Measurements from ENCODE around the gene TAF13. TPM values are rescaled to one million over a fixed set of nuclear protein-coding genes. Genes with fewer than 3 reads are reported as not detected.

TAF13 gene
- total and polyA plus RNA-seq, 8 donors: 7.2 to 18.8 (median 11.9) TPM

GRCh38 chr1:109046671-109047070 is 29.1 kb downstream of the TAF13 start:
- 65 to 75% methylated on average over 4 of the region's 4 CpGs for whole genome bisulfite sequencing, 2 donors
- Histone ChIP-seq H3K36me3 (no peaks in the 10 kb centered on the region), H3K9me3 (no peaks in the 10 kb centered on the region), H3K4me1 (no peaks in the 10 kb centered on the region), H3K27ac (no peak overlapping the region), H3K4me3 (no peak overlapping the region), H3K27me3 (no peaks in the 10 kb centered on the region)
- intact Hi-C loops (cut with DNase I): no loop called here
- no peak for DNase-seq
- TF ChIP-seq, protein P1, sequence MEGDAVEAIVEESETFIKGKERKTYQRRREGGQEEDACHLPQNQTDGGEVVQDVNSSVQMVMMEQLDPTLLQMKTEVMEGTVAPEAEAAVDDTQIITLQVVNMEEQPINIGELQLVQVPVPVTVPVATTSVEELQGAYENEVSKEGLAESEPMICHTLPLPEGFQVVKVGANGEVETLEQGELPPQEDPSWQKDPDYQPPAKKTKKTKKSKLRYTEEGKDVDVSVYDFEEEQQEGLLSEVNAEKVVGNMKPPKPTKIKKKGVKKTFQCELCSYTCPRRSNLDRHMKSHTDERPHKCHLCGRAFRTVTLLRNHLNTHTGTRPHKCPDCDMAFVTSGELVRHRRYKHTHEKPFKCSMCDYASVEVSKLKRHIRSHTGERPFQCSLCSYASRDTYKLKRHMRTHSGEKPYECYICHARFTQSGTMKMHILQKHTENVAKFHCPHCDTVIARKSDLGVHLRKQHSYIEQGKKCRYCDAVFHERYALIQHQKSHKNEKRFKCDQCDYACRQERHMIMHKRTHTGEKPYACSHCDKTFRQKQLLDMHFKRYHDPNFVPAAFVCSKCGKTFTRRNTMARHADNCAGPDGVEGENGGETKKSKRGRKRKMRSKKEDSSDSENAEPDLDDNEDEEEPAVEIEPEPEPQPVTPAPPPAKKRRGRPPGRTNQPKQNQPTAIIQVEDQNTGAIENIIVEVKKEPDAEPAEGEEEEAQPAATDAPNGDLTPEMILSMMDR (IDR thresholded peaks at IDR 0.05): no peak
- ATAC-seq: no peak
- FAIRE-seq: no peak

- DNase-seq: no peak
- WGBS, 2 donors: 45 to 67% methylated on average over 1 of the region's 1 CpG
- Histone ChIP-seq H3K4me3 (no peak overlapping the region), H3K9me3 (no peaks in the 10 kb centered on the region), H3K4me1 (peaks cover 0 to 1% (median 0%) of the 10 kb centered on the region in 3 donors), H3K27me3 (no peaks in the 10 kb centered on the region), H3K36me3 (no peaks in the 10 kb centered on the region), H3K27ac (no peak overlapping the region)
- no peak for FAIRE-seq
- intact Hi-C loops (cut with DNase I): no loop called here
- ATAC-seq: no peak
- TF ChIP-seq, protein P1 (IDR thresholded peaks at IDR 0.05): no peak
These were observed 30.2 kb downstream of the TAF13 start for GRCh38 chr1:109045595-109045994.

DNA sequence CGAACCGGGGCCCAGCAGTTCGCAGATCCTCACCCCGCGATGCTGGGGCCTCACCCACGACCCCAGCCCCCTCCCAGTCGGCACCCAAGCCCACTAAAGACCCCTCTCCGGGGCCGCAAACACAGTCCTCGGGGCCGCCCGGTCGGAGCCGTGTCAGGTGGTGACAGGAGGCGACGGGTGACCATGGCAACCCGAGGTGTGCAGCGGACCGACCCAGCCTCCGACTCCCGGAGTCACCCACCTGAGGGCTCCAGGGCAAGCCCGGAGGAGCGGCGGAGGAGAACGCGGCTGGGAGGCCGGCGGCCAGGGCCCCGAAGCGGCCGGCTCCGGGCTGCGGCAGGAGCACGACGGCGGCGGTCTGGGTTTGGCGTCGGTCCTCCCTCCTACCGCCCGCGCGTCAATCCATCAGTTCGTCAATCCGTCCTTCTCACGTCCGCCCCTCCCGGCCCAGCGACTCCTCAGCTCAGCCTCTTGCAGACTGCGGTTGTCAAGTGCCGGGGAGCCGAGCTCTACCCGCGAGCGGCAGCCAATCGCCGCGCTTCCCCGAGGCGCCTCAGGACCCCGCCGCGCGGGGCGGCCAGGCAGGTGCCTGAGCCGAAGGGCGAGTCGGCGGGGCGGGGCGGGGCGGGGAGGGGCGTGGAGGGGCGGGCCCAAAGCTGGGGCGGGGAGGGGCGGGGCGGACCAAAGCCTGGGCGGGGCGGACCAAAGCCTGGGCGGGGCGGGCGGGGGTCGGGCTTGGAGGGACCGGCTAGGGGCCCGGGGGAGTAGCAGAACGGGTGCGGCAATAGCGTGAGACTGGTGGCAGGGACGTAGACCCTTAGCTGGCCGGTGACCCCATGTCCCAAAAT is 34.0 kb downstream of the TAF13 start, which contains the start of gene WDR47:
WDR47 (minus strand) TSS at position 482 of the 848 bp plus-strand sequence. CDS start 18,590 bp downstream, outside the sequence.
- peaks cover 0 to 7% (median 4%) of the 10 kb centered on the region in 3 donors for H3K4me1 ChIP-seq
- peak; percentile 92 to 98 (median 95) for DNase-seq
- no peaks in the 10 kb centered on the region for H3K27me3 ChIP-seq
- intact Hi-C loops (cut with DNase I): no loop called here
- H3K4me3 ChIP-seq: peak within 1 kb of the TSS; percentile 85 to 100 (median 97)
- no peaks in the 10 kb centered on the region for H3K9me3 ChIP-seq
- TF ChIP-seq, protein P1 (IDR thresholded peaks at IDR 0.05): no peak
- no peaks in the 10 kb centered on the region for H3K36me3 ChIP-seq
- no peak for FAIRE-seq
- ATAC-seq: peak; percentile 97 to 99 (median 98)
- 0 to 2% methylated on average over 55 to 86 of the region's 90 CpGs for WGBS, 2 donors
- peak within 1 kb of the TSS; percentile 53 to 70 (median 66) for H3K27ac ChIP-seq

DNA sequence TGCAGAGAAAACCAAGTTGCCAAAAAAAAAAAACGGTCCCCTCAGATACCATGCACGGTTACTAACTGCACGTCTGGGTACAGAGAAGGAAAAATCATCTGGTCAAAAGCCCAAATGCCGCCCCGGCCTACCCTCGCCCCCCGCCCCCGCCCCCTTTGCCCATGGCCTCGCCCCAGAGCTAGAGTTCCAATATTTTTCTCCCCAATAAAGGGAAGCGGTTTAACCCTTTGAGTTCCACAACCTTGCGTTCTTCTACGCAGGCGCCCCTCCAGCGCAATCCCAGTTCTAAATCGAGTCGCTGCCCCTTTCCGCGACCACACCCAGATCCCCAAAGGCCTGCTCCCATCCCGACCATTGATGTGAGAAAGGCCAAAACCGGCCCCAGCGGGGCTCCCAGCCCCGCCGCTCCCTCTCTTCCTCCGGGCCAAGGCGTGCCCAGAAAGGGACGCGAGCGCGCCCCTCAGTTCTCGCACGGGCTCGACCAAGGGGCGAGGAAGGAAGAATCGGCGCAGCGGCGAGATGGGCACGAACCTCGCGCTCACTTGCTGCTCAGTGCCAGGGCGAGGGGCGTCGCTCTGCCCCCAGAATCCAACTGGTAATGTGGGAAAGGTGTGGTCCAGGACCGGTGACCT is 34.7 kb downstream of the TAF13 start:
- FAIRE-seq: no peak
- Histone ChIP-seq H3K27ac (peak overlapping the region; percentile 53 to 70 (median 66)), H3K27me3 (no peaks in the 10 kb centered on the region), H3K4me3 (peak overlapping the region; percentile 85 to 100 (median 97)), H3K4me1 (peaks cover 0 to 7% (median 4%) of the 10 kb centered on the region in 3 donors), H3K9me3 (no peaks in the 10 kb centered on the region), H3K36me3 (no peaks in the 10 kb centered on the region)
- peak; percentile 18 to 52 (median 36) for ATAC-seq
- TF ChIP-seq, protein P1 (IDR thresholded peaks at IDR 0.05): no peak
- intact Hi-C loops (cut with DNase I): no loop called here
- 0 to 1% methylated on average over 44 of the region's 44 CpGs for WGBS, 2 donors
- peak in 1 of 6 donors; percentile 68 for DNase-seq
